Measurements from ENCODE around the gene ARHGAP10. TPM values are rescaled to one million over a fixed set of nuclear protein-coding genes. Genes with fewer than 3 reads are reported as not detected.

The ARHGAP10 gene
- total RNA-seq, 4 donors from 2014 or later = 153 to 404 (median 215) TPM

DNA sequence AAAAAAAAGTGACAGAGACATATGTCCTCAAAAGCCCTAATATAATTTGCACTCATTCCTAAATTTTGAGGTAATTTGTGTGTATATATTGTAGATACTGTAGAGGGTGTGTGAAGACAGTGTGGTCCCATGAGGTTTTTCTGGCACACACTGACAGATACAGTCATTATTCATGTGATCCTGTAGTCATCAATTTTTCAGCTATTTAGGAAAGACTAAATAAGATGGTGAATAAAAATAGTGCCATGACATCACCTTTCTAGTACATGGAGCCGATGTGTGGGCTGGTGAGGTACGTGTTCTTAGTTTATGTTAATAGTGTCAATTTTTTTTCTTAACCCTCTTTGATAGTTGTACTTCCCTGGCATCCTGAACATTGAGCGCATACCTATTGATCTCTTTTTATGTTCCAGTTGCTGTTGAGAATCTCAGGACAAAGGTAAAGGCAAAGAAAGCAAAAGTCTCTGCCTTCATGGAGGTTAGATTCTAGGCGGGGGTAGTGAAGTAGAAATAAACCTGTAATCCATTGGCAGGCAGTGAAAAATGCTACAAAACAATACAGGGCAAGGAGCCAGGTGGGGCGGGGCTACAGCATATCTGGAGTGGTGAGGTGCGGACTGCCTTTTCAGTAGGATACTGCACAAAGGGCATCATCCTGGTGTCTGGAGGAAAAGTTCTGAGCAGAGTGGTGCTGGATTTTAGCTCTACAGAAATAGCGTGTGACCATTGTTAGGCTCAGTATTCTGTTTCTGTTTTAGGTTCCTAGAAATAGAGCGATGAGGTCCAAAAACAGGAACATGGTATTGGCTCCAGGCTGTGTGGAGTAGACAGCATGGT lies 93.8 kb downstream of the ARHGAP10 start:
- no peak for ATAC-seq
- no peak for TF ChIP-seq POLR2A (IDR thresholded peaks at IDR 0.05)
- no peak for TF ChIP-seq CTCF (IDR thresholded peaks at IDR 0.05)
- Histone ChIP-seq H3K4me1 (peaks cover 44 to 100% (median 61%) of the 10 kb centered on the region in 3 donors), H3K9me3 (no peaks in the 10 kb centered on the region), H3K36me3 (peaks cover 0 to 32% of the 10 kb centered on the region in 2 donors), H3K27me3 (no peaks in the 10 kb centered on the region), H3K4me3 (no peak overlapping the region), H3K27ac (peak overlapping the region; percentile 45 to 96 (median 88))
- 46 to 53% methylated on average over 6 to 8 of the region's 8 CpGs for WGBS, 2 donors (ENCODE audit: low coverage in 1 of 2)

DNA sequence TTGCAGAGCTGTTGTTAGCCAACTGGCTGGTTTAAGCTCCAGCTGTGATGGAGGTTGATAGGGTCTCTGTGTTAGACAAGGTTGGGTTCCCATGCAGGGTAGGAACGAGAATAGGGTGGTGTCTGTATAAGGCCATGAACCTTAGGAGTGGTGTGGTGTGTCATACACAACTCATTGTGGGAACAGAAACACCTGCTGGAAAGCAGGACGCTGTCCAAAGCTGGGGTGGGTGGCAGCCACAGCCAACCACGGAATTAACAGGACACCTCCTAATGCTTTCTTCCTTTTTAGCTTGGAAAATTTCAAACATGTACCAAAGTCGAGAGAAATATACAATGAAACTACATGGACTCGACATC lies 94.4 kb downstream of the ARHGAP10 start:
- no peak for TF ChIP-seq POLR2A (IDR thresholded peaks at IDR 0.05)
- TF ChIP-seq POLR2AphosphoS5 (IDR thresholded peaks at IDR 0.05) = no peak
- no peak for TF ChIP-seq CTCF (IDR thresholded peaks at IDR 0.05)
- no peak for TF ChIP-seq EP300 (IDR thresholded peaks at IDR 0.05)
- WGBS, 2 donors (ENCODE audit: low coverage in 1 of 2) = 73 to 88% methylated on average over 4 to 5 of the region's 5 CpGs
- H3K4me3 ChIP-seq = no peak overlapping the region
- peaks cover 0 to 32% of the 10 kb centered on the region in 2 donors for H3K36me3 ChIP-seq
- no peaks in the 10 kb centered on the region for H3K9me3 ChIP-seq
- no peaks in the 10 kb centered on the region for H3K27me3 ChIP-seq
- ATAC-seq = no peak
- peaks cover 45 to 100% (median 60%) of the 10 kb centered on the region in 3 donors for H3K4me1 ChIP-seq
- peak overlapping the region; percentile 45 to 96 (median 88) for H3K27ac ChIP-seq

DNA sequence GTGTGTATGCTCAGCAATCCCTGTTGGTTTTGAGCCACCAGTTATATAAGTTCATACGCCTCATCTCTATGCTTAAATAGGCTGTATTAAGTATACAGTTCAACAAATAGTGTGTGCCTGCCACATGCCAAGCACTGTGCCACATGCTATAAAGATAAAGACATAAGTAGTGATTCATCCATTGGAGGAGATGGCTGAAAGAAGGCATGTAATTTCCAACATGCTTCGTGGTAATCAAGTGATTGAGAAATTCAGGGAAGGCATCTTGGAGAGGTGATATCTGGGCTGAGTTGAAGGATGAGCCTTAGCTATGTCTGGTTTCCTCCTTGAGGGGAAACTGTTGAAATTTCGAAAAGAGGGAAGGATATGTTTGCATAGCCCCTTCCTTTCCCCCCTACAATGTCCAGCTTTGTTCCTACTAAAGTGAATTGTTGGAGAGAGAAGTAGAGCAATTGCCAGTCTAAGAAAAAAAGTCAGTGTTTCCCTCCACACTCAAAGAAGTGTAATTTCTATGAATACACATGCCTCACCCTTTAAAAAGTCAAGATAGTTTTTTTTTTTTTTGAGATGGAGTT lies 96.5 kb downstream of the ARHGAP10 start:
- Histone ChIP-seq H3K27ac (peak overlapping the region; percentile 94 to 97 (median 95)), H3K27me3 (no peaks in the 10 kb centered on the region), H3K9me3 (no peaks in the 10 kb centered on the region), H3K36me3 (peaks cover 0 to 27% of the 10 kb centered on the region in 2 donors), H3K4me3 (no peak overlapping the region), H3K4me1 (peaks cover 44 to 100% (median 55%) of the 10 kb centered on the region in 3 donors)
- 65 to 76% methylated on average over 3 of the region's 3 CpGs for WGBS, 2 donors (ENCODE audit: low coverage in 1 of 2)
- no peak for ATAC-seq
- TF ChIP-seq POLR2A (IDR thresholded peaks at IDR 0.05) (no peak), CTCF (IDR thresholded peaks at IDR 0.05) (no peak), POLR2AphosphoS5 (IDR thresholded peaks at IDR 0.05) (peak; percentile 40), EP300 (IDR thresholded peaks at IDR 0.05) (no peak)

DNA sequence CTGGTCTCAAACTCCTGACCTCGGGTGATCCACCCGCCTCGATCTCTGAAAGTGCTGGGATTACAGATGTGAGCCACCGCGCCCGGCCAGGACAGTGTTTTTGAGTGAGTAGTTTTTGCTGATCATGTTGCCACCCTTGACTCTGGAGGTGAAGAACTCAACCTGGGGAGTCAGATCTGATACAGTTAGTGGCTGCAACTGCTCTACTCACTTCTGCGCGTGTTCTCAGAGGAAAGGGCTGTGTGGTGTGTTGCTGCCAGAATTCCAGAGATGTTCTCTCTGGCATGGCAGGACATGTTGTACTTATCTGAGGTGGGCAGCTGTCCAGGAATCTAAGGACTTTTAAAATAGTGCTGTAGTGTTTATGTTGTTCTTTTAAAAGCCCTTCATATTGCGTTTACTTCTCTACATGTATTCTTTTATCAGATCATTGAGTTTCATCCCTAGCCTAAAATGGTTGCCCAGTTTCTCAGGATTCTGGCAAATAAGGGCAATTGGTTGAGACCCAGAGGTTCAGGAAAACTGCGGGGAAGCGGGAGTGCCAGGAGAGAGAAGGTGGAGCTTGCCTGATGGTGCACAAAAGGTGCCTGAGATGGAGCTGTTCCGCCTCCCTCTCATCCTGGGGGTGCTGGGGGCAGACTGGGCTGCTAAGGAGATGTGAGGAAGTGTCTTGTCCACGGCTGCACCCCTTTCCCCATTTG lies 97.7 kb downstream of the ARHGAP10 start:
- TF ChIP-seq POLR2A (IDR thresholded peaks at IDR 0.05) (peak in 1 of 2 donors; percentile 24), POLR2AphosphoS5 (IDR thresholded peaks at IDR 0.05) (peak; percentile 98), CTCF (IDR thresholded peaks at IDR 0.05) (no peak), EP300 (IDR thresholded peaks at IDR 0.05) (peak; percentile 87)
- no peaks in the 10 kb centered on the region for H3K27me3 ChIP-seq
- 20 to 51% methylated on average over 1 to 13 of the region's 13 CpGs for WGBS, 2 donors (ENCODE audit: low coverage in 1 of 2)
- ATAC-seq = peak; percentile 83
- H3K4me3 ChIP-seq = no peak overlapping the region
- peaks cover 44 to 100% (median 55%) of the 10 kb centered on the region in 3 donors for H3K4me1 ChIP-seq
- peak overlapping the region; percentile 94 to 97 (median 95) for H3K27ac ChIP-seq
- peaks cover 0 to 23% of the 10 kb centered on the region in 2 donors for H3K36me3 ChIP-seq
- no peaks in the 10 kb centered on the region for H3K9me3 ChIP-seq

All from gastroesophageal sphincter (tissue), 4 donors.